ENCODE data around the gene F10. TPM values are rescaled to one million over a fixed set of nuclear protein-coding genes. Genes with fewer than 3 reads are reported as not detected.

The F10 gene
- total and polyA plus RNA-seq, 2 of the 13 experiments (the other 11 are each of a cell fraction or from before 2014, with no cell fraction given) = 58.4 to 237 TPM

- peak; percentile 69 for TF ChIP-seq ZNF687 (CRISPR knock-in tag; IDR thresholded peaks at IDR 0.05)
- TF ChIP-seq MXD4 (CRISPR knock-in tag; IDR thresholded peaks at IDR 0.05) = no peak
- TF ChIP-seq ZSCAN29 (CRISPR knock-in tag; conservative IDR thresholded peaks at IDR 0.05) = 0 out of 2 replicates have a peak, but pooled peaks have one; percentile 4
- TF ChIP-seq ZNF24 (IDR thresholded peaks at IDR 0.05) = no peak
- TF ChIP-seq FOXP4 (CRISPR knock-in tag; IDR thresholded peaks at IDR 0.05) = no peak
- TF ChIP-seq ZNF703 (CRISPR knock-in tag; IDR thresholded peaks at IDR 0.05; ENCODE audit: borderline replicate concordance) = no peak
- TF ChIP-seq, protein P1, sequence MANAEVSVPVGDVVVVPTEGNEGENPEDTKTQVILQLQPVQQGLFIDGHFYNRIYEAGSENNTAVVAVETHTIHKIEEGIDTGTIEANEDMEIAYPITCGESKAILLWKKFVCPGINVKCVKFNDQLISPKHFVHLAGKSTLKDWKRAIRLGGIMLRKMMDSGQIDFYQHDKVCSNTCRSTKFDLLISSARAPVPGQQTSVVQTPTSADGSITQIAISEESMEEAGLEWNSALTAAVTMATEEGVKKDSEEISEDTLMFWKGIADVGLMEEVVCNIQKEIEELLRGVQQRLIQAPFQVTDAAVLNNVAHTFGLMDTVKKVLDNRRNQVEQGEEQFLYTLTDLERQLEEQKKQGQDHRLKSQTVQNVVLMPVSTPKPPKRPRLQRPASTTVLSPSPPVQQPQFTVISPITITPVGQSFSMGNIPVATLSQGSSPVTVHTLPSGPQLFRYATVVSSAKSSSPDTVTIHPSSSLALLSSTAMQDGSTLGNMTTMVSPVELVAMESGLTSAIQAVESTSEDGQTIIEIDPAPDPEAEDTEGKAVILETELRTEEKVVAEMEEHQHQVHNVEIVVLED (CRISPR knock-in tag; IDR thresholded peaks at IDR 0.05; ENCODE audit: borderline replicate concordance) = no peak
- peak; percentile 31; the same call in 1 of the 2 replicates for TF ChIP-seq ZMYM2 (CRISPR knock-in tag; IDR thresholded peaks at IDR 0.05)
- no peak for TF ChIP-seq ZNF350 (CRISPR knock-in tag; IDR thresholded peaks at IDR 0.05; ENCODE audit: borderline replicate concordance, low read depth)
- TF ChIP-seq ZNF264 (CRISPR knock-in tag; IDR thresholded peaks at IDR 0.05) = no peak
- no peak for TF ChIP-seq SIX1 (CRISPR knock-in tag; IDR thresholded peaks at IDR 0.05; ENCODE audit: borderline replicate concordance)
- TF ChIP-seq ZFYVE20 (CRISPR knock-in tag; IDR thresholded peaks at IDR 0.05; ENCODE audit: borderline replicate concordance, low read depth) = no peak
- no peak for TF ChIP-seq ZNF30 (CRISPR knock-in tag; IDR thresholded peaks at IDR 0.05)
- TF ChIP-seq ZNF20 (CRISPR knock-in tag; IDR thresholded peaks at IDR 0.05) = no peak
- TF ChIP-seq RCOR2 (CRISPR knock-in tag; IDR thresholded peaks at IDR 0.05) = no peak; the same call in 1 of the 2 replicates
- TF ChIP-seq ZMYM3 (CRISPR knock-in tag; IDR thresholded peaks at IDR 0.05) = no peak
- TF ChIP-seq TBL1XR1 (IDR thresholded peaks at IDR 0.05; ENCODE audit: borderline replicate concordance, low read length, partially characterized antibody) = no peak
- no peak for TF ChIP-seq ZIK1 (CRISPR knock-in tag; IDR thresholded peaks at IDR 0.05; ENCODE audit: borderline replicate concordance, low read depth)
- peak; percentile 35; the same call in 1 of the 2 replicates for TF ChIP-seq SALL1 (CRISPR knock-in tag; IDR thresholded peaks at IDR 0.05)
- no peak for TF ChIP-seq ZNF614 (CRISPR knock-in tag; IDR thresholded peaks at IDR 0.05; ENCODE audit: borderline replicate concordance)
- TF ChIP-seq ZC3H13 (CRISPR knock-in tag; IDR thresholded peaks at IDR 0.05) = no peak
- no peak for TF ChIP-seq ZNF589 (CRISPR knock-in tag; conservative IDR thresholded peaks at IDR 0.05)
These were observed 915 bp downstream of the F10 start (continued) for GRCh38 chr13:113123226-113124201.
